Measurements from ENCODE around the gene TMED9.
A peak's percentile ranks its signal among the peaks of the same experiment; 100 is the strongest.

Gene TMED9

DNA sequence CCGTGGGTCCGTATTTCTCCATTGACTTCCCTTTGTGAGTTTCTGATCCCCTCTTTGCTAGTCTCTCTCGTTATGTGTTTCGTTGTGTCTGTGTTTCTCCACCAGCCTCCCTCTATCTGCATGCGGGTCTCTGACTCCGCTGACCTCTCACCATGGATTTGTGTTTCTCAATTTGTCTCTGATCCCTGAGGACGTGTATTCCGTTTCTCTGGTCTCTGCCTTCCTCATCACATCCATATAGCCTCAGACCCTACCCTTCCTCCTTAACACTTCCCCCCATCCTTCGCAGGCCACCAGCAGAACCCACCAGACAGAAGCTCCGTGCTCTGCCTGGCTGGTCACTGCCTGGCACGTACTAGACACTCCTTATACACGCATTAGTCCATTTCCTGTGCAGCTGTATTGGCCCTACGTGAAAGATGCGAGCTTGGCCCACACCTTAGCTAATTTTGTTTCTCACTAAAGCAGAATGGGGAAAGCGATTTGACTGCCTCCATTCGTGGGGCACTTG is 8.6 kb downstream of the TMED9 start:
- peak; percentile 52 for DNase-seq (ENCODE audit: low spot score)
- H3K27ac ChIP-seq: peak overlapping the region; percentile 84 to 85
- TF ChIP-seq, protein P1, sequence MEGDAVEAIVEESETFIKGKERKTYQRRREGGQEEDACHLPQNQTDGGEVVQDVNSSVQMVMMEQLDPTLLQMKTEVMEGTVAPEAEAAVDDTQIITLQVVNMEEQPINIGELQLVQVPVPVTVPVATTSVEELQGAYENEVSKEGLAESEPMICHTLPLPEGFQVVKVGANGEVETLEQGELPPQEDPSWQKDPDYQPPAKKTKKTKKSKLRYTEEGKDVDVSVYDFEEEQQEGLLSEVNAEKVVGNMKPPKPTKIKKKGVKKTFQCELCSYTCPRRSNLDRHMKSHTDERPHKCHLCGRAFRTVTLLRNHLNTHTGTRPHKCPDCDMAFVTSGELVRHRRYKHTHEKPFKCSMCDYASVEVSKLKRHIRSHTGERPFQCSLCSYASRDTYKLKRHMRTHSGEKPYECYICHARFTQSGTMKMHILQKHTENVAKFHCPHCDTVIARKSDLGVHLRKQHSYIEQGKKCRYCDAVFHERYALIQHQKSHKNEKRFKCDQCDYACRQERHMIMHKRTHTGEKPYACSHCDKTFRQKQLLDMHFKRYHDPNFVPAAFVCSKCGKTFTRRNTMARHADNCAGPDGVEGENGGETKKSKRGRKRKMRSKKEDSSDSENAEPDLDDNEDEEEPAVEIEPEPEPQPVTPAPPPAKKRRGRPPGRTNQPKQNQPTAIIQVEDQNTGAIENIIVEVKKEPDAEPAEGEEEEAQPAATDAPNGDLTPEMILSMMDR (IDR thresholded peaks at IDR 0.05): no peak
- peak overlapping the region; percentile 74 for H3K4me3 ChIP-seq

DNA sequence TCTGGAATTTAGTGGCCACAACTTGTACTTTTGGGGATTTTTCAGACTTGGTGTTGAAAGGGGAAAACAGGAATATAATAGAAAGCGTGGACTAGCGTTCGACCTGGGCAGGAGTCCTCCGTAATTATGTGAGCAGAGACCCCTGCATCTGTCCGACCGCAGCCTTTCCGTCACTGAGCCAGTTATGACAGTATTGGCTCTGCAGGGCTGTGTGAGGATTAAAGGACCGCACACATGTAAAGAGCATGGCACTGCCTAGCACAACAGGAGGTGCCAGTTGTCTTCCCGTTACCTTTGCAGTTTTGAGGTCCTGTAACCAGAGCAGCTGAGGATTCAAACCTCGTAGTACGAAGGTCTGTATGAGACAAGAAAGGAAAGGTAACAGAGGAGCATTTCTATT is 9.1 kb downstream of the TMED9 start:
- Histone ChIP-seq H3K27ac (no peak overlapping the region), H3K4me3 (peak overlapping the region; percentile 74)
- TF ChIP-seq, protein P1 (IDR thresholded peaks at IDR 0.05): no peak
- DNase-seq (ENCODE audit: low spot score): peak; percentile 53

DNA sequence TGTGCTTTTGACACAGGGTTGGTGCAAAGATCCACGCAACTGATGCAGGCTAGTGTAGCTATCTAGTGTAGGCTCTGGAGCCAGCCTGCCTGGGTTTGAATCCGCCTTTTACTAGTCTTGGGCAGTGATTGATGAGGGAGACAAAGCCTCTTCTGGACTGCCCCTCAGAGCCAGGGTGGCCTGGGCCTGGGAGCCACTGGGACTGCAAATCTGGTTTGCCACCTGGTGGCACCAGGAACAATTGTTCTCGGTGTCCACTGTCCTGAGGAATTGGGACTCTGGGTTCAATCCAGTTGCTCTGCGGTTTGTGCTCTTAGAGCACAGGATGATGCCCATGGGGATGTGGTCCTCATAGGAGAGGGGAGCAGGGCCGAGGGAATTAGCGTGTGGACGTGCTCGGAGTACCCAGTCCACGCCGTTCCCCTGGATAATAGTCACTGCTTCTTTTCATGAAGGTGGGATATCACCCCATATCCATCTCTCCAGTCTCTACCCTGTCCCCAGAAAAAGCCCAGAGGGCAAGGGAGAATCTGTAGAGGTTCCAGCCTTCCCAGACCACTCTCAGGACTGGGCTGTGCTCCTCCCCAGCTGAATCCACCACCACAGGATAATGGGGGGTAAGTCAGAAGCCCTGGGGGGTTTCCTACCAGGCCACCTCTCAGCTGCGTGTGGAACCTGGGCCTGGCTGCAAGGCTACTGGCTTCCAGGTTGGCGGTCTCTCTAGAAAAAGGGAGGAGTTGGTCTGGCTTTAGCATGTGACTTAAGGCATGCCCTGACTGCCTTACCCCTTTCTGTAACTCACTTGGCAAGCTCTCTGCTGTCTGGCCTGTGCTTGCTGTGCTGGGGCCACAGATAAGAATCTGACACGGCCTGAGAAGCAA is 9.8 kb downstream of the TMED9 start:
- peak; percentile 71 for DNase-seq (ENCODE audit: low spot score)
- TF ChIP-seq, protein P1 (IDR thresholded peaks at IDR 0.05): no peak
- Histone ChIP-seq H3K27ac (no peak overlapping the region), H3K4me3 (no peak overlapping the region)

DNA sequence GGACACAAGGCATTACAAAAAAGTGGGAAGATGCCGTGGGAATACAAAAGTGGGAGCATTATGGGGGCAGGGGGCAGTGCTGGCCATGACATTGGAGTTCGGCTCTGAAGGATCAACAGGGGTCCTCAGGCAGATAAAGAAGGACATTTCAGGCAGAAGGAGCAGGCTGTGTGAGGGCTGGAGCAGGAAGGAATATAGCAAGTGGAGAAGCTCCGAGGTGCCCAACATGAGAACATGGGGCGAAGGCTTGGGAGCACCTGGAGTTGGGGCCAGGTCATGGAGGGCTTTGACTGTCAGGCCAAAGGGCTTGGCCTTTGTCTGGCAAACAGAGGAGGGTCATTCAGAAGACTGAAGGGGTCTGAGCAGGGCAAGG is 10.4 kb downstream of the TMED9 start:
- Histone ChIP-seq H3K27ac (no peak overlapping the region), H3K4me3 (no peak overlapping the region)
- peak; percentile 24 for DNase-seq (ENCODE audit: low spot score)
- TF ChIP-seq, protein P1 (IDR thresholded peaks at IDR 0.05): no peak

DNA sequence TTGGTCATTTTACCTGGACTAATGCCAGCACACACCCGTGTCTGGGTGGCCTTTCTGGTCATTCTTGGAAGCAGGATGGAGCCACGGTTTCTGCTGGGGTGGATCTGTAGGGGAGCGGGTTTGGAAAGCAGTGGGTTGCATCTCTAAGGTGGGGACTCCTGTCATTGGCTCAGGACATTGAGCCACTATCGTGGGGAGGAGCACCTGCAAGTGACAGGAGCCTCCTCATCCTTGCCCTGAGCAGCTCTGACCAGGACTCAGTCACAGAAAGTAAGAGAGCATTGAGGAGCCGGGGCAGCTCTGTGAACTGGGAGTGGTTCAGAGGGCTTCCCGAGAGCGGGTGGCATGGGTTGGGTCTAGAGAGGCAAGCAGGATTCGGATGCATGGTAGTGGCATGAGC is 11.6 kb downstream of the TMED9 start:
- TF ChIP-seq, protein P1 (IDR thresholded peaks at IDR 0.05): no peak

DNA sequence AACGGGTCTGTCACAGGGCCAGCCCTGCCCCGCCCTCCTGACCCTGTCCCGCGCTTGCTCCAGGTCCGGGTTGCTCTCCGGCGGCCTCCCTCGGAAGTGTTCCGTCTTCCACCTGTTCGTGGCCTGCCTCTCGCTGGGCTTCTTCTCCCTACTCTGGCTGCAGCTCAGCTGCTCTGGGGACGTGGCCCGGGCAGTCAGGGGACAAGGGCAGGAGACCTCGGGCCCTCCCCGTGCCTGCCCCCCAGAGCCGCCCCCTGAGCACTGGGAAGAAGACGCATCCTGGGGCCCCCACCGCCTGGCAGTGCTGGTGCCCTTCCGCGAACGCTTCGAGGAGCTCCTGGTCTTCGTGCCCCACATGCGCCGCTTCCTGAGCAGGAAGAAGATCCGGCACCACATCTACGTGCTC is 12.1 kb downstream of the TMED9 start:
- no peak for DNase-seq (ENCODE audit: low spot score)
- TF ChIP-seq, protein P1 (IDR thresholded peaks at IDR 0.05): no peak
- H3K4me3 ChIP-seq: no peak overlapping the region
- H3K27ac ChIP-seq: no peak overlapping the region

More for the DNA sequence above, 11.6 kb downstream of the TMED9 start:
- Histone ChIP-seq H3K27ac (no peak overlapping the region), H3K4me3 (no peak overlapping the region)
- peak; percentile 41 for DNase-seq (ENCODE audit: low spot score)

DNA sequence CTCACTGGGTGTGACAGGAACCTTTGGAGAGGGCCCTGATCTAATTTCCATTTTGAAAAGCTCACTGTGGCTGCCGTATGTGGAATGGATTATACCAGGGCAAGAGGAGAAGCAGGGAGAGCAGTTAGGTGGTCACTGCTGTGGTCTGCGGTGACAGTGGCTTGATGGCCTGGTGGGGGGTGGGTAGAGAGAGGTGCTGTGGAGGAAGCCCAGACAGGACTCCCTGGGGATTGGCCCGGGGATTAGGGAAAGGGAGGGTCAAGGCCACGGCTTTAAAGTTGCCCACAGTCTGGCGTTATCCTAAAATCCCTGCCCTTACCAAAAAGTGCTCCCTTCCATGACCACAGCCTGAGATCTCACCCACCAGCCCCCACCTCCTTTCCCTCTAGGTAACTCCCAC is 12.7 kb downstream of the TMED9 start:
- no peak overlapping the region for H3K4me3 ChIP-seq
- H3K27ac ChIP-seq: no peak overlapping the region
- no peak for DNase-seq (ENCODE audit: low spot score)
- TF ChIP-seq, protein P1 (IDR thresholded peaks at IDR 0.05): no peak

Data from coronary artery (tissue), 2 donors.